GOT3 (cell line): Measurements from ENCODE around the gene SLC66A1.

ENCODE experiments used
- DNase-seq: peaks from one replicate; lab custom pipeline; 2025; ENCODE audit warnings: mixed read lengths; lab: John Stamatoyannopoulos, UW

The SLC66A1 gene

DNA sequence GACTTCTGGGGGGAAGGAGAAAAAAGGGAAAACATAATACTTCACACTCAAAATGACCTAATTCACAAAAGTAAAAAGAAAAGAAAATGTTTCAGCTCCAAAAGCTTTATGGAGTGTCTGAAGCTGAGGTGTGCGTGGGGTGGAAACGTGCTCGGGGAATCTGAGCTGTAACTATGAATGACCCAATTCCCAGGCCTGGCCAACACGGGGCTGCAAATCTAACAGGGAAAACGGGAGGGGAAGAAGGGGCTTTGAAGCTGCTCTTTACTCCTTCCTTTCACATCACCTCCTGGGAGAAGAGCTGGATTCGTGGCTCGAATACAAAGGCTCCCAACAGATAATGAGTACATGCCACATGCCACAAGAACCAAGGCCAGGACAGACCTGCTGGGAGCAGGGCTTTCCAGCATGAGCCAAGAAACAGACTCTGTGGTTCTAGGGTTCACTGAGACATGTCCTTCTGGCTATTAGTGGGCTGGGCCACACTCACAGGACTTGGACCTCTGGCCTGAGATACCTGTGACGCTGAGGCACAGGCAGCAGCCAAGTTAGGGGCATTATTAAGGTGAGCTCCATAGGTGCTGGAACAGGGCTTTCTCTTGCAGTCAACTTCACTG, 51.5 kb downstream of the SLC66A1 start:
- no peak for DNase-seq

DNA sequence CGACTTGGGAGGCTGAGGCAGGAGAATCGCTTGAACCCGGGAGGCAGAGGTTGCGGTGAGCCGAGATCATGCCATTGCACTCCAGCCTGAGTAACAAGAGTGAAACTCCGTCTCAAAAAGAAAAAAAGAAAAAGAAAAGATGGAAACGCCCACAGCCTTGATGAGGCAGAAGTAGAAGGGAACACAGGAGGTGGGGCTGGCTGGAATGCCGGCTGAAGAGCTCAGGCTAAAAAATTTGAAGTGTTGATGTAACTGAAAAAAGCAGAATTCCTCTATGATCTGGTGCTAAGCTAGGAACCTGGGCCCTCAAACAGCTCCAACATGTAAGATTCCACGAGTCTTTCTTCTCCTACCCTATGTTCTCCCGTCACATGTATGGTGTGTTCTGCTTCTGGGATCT, 53.6 kb downstream of the SLC66A1 start:
- no peak for DNase-seq

- DNase-seq = no peak
Measured at GRCh38 chr1:19366599-19367536, 54.7 kb downstream of the SLC66A1 start.

- DNase-seq = no peak
Measured at GRCh38 chr1:19367584-19368041, 55.5 kb downstream of the SLC66A1 start.

GRCh38 chr1:19368050-19368449, 55.9 kb downstream of the SLC66A1 start:
- no peak for DNase-seq

- no peak for DNase-seq
Measured at GRCh38 chr1:19368964-19369363, 56.8 kb downstream of the SLC66A1 start.

DNA sequence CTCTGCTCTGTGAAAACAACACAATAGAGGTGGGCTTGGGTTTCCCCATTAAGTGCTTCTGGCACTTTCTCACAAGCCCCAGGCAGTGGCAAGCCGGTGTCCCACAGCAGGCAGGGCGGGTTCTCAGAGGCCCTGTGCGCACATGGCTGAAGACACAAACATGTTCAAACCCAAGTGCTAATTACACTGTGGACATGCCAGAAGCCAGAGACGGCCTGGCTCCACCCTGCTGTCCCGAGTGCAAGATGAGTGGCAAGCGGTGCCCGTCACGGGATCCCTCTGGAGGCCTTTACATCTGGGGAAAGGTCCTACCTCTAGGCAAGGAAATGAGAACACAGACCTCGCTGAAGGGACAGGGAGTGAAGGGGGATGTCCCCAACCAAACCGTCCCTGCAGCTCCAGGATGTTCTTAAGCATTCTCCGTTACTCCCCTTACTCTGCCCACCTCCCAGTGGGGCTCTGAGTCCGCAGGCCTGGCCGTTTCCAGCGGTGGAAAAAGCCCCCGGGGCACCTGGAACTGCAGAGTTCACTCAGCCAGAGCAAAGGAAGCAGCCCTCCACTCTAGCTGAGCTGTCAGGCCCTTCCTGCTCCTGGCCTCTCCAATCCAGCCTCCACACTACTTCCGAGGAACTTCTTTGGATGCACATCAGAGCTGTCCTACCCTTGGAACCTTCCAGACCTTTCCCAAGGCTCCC, 57.4 kb downstream of the SLC66A1 start:
- DNase-seq = no peak

DNA sequence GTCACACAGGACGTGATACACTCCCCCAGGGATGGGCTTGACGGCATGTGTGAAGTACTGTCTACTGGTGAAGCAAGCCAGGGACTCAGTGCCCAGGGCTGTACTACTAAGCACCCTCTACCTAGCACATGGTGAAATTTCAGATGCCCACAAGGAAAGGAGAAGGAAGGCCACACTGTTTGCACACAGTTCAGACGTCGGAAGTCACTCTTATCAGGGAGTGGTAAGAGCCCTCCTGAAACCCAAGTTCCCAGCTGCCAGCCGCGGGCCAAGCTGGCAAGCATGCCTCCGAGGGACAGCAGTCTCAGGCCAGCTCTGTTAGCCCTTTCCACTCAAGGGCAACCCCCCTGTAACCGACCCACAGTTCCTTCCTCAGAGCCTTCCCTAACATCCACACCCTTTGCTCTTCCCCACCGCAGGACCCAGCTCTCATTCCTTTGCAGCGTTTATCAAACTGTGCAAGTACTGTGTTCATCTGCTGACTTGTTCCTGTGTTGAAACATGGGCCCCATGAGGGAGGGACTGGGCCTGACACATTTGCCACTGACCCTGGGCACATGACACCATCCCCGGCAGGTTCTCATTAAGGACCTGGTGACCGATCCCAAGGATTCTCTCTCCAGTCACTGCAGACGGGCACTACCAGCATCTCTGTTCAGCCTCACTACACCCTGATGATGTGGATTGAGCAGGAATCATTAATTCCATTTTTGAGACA, 58.5 kb downstream of the SLC66A1 start:
- no peak for DNase-seq

DNA sequence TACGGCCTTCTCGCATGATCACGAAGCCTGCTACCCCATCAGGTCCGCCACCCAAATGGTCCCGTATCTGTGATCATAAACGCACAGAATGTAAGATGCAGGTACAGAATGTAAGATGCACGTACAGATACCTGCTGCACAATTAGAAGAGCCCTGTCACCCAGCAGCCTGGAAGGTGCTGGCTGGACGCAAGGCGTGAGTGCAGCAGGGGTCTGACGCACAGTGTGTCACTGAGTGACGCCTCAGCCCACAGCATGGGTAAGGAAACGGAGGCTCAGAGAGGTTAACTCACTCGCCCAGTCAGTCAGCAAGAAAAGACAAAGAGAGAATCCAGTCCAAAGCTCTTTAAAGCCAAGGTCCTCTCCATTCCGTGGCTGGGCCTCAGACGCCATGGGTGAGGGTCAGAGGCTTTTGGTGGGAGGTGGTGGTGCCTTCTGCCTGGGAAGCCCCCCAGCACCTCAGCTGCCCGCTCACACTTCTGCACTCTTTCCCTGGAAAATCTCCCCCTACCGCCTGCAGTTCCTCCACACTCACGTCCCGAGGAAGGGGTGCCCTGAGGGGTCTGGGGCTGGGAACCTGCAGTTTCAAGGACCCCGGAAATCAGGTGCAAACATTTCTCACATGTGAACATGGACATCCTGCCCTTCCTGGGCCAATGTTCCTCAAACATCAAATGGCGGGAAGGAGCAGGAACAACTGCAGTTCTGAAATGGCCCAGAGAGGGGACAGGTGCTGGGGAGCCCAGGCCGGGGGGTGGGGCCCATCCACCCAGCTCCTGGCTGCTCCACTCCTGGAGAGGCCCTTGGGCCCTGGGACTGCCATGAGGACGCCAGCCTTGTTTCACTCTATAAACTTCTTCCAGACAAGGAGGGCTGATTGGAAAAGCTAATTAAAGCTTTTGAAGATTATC, 59.4 kb downstream of the SLC66A1 start:
- DNase-seq = no peak

- no peak for DNase-seq
Measured at GRCh38 chr1:19372136-19372514, 60.0 kb downstream of the SLC66A1 start.

GRCh38 chr1:19372602-19373001, 60.5 kb downstream of the SLC66A1 start:
- no peak for DNase-seq

DNA sequence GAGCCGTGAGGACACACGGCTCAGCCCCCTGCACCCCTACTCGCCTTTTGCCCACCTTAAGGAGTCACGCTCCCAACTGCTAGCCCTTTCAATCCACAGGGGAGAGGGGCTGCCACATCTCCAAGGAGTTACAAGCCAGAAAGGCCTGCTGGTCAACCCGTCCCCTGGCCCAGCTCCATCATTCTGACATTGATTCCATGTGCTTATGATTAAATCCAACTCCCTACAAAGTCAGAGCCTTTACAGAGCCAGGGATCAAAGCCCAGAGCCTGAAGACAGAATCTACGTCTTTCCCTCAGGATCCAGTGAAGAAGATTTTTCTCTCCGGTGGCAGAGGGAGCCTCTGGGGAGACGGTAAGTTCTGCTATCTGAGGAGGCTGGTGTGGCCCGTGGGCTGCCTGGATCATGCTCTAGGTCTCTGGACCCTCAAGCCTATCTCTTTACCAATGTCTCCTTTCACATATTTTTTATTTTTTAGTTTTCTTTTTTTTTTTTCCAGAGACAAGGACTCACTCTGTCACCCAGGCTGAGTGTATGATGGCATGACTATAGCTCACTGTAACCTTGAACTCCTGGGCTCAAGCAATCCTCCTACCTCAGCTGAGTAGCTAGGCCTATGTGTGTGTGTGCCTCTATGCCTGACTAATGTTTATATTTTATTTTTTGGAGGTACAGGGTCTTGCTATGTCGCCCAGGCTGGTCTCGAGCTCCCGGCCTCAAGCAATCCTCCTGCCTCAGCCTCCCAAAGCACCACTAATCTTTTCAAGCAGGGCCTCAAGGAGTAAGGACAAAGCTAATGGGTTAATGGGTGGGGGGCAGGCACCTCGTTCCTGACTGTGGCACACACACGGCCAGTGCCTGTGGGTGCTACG, 61.3 kb downstream of the SLC66A1 start:
- no peak for DNase-seq

- DNase-seq = no peak
Measured at GRCh38 chr1:19374083-19374801, 62.1 kb downstream of the SLC66A1 start.

DNA sequence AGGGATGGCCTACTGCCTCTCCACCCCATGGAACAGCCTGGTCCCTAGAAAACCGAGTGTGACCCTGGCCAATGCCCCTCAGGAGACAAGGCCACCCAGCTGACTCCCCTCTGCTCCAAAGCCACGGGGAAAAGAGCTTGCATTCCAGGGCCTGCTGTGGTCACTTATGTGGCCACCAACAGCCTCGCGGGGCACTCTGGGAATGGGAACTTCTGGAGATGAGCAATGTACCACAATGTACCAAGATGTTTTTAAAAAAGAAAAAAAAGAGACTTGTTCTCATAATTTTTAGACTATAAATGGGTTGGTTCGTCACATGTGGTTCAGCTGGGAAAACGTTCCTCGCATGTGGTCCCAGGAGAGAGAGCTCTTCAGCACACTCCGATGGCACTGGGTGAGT, 62.8 kb downstream of the SLC66A1 start:
- DNase-seq = no peak

GRCh38 chr1:19375631-19376400, 63.7 kb downstream of the SLC66A1 start:
- no peak for DNase-seq

GRCh38 chr1:19376428-19377372, 64.6 kb downstream of the SLC66A1 start:
- no peak for DNase-seq
